GM23248 (cell line): ENCODE results near the gene RAB44. TPM values are rescaled to one million over a fixed set of nuclear protein-coding genes. Genes with fewer than 3 reads are reported as not detected.
A peak's percentile ranks its signal among the peaks of the same experiment; 100 is the strongest.

ENCODE experiments used
- DNase-seq: peaks from one replicate; pipeline ENCODE4 v3.0.0-alpha.2; 2015
- H2AFZ ChIP-seq: fragments of 200-600 bp; sonication (generic); 2 replicates; pipeline ENCODE4 v1.6.1; 2016; ENCODE audit warnings: antibody characterized with exemption
- H3F3A ChIP-seq: fragments of 200-600 bp; sonication (generic); 2 replicates; pipeline ENCODE4 v1.6.1; 2016; ENCODE audit warnings: mild to moderate bottlenecking, antibody characterized with exemption, mixed run types; ENCODE audit not compliant: insufficient read depth
- H3K27ac ChIP-seq: fragments of 200-600 bp; sonication (generic); 2 replicates; pipeline ENCODE4 v1.5.1; 2016; ENCODE audit warnings: mild to moderate bottlenecking
- H3K27me3 ChIP-seq: fragments of 200-600 bp; sonication (generic); replicated peaks from 2 replicates; pipeline ENCODE4 v1.6.1; 2016; ENCODE audit warnings: mild to moderate bottlenecking; ENCODE audit not compliant: insufficient read depth
- H3K36me3 ChIP-seq: fragments of 200-600 bp; sonication (generic); 2 replicates; pipeline ENCODE4 v1.6.1; 2016; ENCODE audit warnings: low read depth, mild to moderate bottlenecking
- H3K4me1 ChIP-seq: fragments of 200-600 bp; sonication (generic); 2 replicates; pipeline ENCODE4 v1.6.1; 2016; ENCODE audit warnings: mild to moderate bottlenecking; ENCODE audit not compliant: insufficient read depth
- H3K4me2 ChIP-seq: fragments of 200-600 bp; sonication (generic); one replicate; pipeline ENCODE4 v1.6.1; 2016; ENCODE audit warnings: mild to moderate bottlenecking; ENCODE audit not compliant: unreplicated experiment
- H3K4me3 ChIP-seq: fragments of 200-600 bp; sonication (generic); 2 replicates; pipeline ENCODE4 v1.5.1; 2016; ENCODE audit warnings: mild to moderate bottlenecking
- H3K79me2 ChIP-seq: fragments of 200-600 bp; sonication (generic); 2 replicates; pipeline ENCODE4 v1.6.1; 2016; ENCODE audit warnings: mild to moderate bottlenecking; ENCODE audit not compliant: insufficient read depth
- H3K9ac ChIP-seq: fragments of 200-600 bp; sonication (generic); 2 replicates; pipeline ENCODE4 v1.6.1; 2016; ENCODE audit warnings: mild to moderate bottlenecking
- H3K9me2 ChIP-seq: fragments of 200-600 bp; sonication (generic); 2 replicates; pipeline ENCODE4 v1.6.1; 2016; ENCODE audit warnings: mixed run types, mild to moderate bottlenecking, moderate library complexity; ENCODE audit not compliant: insufficient read depth
- H3K9me3 ChIP-seq: fragments of 200-600 bp; sonication (generic); one replicate; pipeline ENCODE4 v1.6.1; 2017; ENCODE audit warnings: low read depth
- H4K20me1 ChIP-seq: fragments of 200-600 bp; sonication (generic); 2 replicates; pipeline ENCODE4 v1.6.0; 2016; ENCODE audit not compliant: insufficient read depth
- EZH2 ChIP-seq: fragments of 200-600 bp; sonication (generic); IDR thresholded peaks from 2 replicates; pipeline ENCODE4 v1.6.1; 2018; ENCODE audit warnings: antibody characterized with exemption, mild to moderate bottlenecking; ENCODE audit not compliant: insufficient read depth, poor library complexity, severe bottlenecking
- EZH2phosphoT487 ChIP-seq: fragments of 200-600 bp; sonication (generic); IDR thresholded peaks from 2 replicates; pipeline ENCODE4 v1.6.1; 2018; ENCODE audit warnings: antibody characterized with exemption, moderate library complexity, mild to moderate bottlenecking, low read depth; ENCODE audit not compliant: insufficient read depth
- WGBS, 2 experiments: methylation state at CpG; one replicate each; pipeline ENCODE4 v1.1.6; 2015 to 2017; ENCODE audit warnings: low lambda C conversion rate in 2 of 2, low coverage in 1 of 2; ENCODE audit errors: missing lambda C conversion rate in 2 of 2; 5-methylcytosine and 5-hydroxymethylcytosine counted together
- in situ Hi-C: fragments of 300-500 bp; cut with MboI; formaldehyde crosslinking; loops from 2 replicates; pipeline ENCODE4 v1.15.0; 2020
- polyA plus RNA-seq: library from polyadenylated mRNA; unstranded; fragments of >200 nt; fragmentation: Nextera tagmentation; extraction: Ambion mirVana; gene quantifications from 2 replicates; pipeline ENCODE4 v1.2.1, GENCODE V29; 2016
- total RNA-seq: library from RNA; depleted of rRNA; stranded (reverse); fragments of >200 nt; shearing (Covaris generic); gene quantifications from 2 replicates; pipeline ENCODE4 v1.2.3, GENCODE V29; 2014

The RAB44 gene
- total and polyA plus RNA-seq, 2 experiments from 2014 or later, result not detected

DNA sequence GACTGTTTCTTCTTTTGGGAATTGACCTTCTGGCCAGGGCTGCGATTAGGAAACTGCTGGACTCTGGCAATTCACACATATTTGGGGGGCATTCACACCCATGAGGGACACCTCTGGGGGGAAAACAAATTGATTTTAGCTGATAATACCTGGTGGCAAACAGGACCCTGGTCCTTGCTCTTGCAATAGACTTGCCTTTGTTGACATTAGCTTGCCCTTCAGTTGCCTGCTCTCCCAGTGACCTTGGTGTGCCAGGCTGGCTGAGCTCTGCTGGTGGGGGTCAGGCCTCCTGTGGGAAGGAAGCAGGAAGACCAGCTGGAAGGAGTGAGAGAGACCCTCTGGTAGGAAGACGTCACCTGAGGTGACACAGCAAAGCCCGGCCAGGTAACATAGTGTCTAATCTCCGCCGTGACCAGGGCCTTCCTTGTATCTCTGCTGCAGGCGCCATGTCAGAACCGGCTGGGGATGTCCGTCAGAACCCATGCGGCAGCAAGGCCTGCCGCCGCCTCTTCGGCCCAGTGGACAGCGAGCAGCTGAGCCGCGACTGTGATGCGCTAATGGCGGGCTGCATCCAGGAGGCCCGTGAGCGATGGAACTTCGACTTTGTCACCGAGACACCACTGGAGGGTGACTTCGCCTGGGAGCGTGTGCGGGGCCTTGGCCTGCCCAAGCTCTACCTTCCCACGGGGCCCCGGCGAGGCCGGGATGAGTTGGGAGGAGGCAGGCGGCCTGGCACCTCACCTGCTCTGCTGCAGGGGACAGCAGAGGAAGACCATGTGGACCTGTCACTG lies 13.8 kb upstream of the RAB44 start:
- H3K27ac ChIP-seq, result no peak overlapping the region
- peaks cover 26% of the 10 kb centered on the region for H3K4me1 ChIP-seq
- peaks cover 73% of the 10 kb centered on the region for H3K79me2 ChIP-seq
- 0 out of 2 replicates have a peak overlapping the region, but pooled peaks have one; percentile 94 for H3K4me3 ChIP-seq
- H3F3A ChIP-seq, result peaks cover 79% of the 10 kb centered on the region
- H3K4me2 ChIP-seq, result peak overlapping the region; percentile 97
- no peaks in the 10 kb centered on the region for H3K9me3 ChIP-seq
- DNase-seq, result no peak
- TF ChIP-seq EZH2phosphoT487, result no peak
- no peak for TF ChIP-seq EZH2
- H4K20me1 ChIP-seq, result peaks cover 43% of the 10 kb centered on the region
- peaks cover 57% of the 10 kb centered on the region for H3K36me3 ChIP-seq
- H3K27me3 ChIP-seq, result no peaks in the 10 kb centered on the region
- peak overlapping the region; percentile 98; the same call in 1 of the 2 replicates for H3K9ac ChIP-seq
- in situ Hi-C loops, result no loop called here
- H3K9me2 ChIP-seq, result no peaks in the 10 kb centered on the region
- H2AFZ ChIP-seq, result no peak overlapping the region
- 96 to 99% methylated on average over 26 to 29 of the region's 29 CpGs for WGBS, 2 experiments

DNA sequence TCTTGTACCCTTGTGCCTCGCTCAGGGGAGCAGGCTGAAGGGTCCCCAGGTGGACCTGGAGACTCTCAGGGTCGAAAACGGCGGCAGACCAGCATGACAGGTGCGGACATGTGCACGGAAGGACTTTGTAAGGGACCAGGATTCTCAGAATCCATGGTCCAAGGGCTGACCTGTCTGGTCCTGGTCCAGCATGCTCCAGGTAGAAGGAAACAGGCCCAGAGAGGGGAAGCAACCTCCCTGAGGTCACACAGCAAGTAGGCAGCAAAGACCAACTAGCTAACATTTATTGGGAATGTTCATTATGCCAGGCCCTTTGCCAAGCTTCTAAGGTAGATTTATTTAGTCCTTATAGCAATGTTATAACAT lies 13.2 kb upstream of the RAB44 start:
- H2AFZ ChIP-seq, result no peak overlapping the region
- TF ChIP-seq EZH2 (no peak), EZH2phosphoT487 (no peak)
- no peak overlapping the region for H3K4me3 ChIP-seq
- peaks cover 26% of the 10 kb centered on the region for H3K4me1 ChIP-seq
- no peak overlapping the region for H3K9ac ChIP-seq
- H3K27ac ChIP-seq, result no peak overlapping the region
- peaks cover 67% of the 10 kb centered on the region for H3K79me2 ChIP-seq
- peaks cover 85% of the 10 kb centered on the region for H3F3A ChIP-seq
- 97 to 98% methylated on average over 6 of the region's 6 CpGs for WGBS, 2 experiments
- peaks cover 57% of the 10 kb centered on the region for H3K36me3 ChIP-seq
- H4K20me1 ChIP-seq, result peaks cover 43% of the 10 kb centered on the region
- no peak for DNase-seq
- no peaks in the 10 kb centered on the region for H3K27me3 ChIP-seq
- no peaks in the 10 kb centered on the region for H3K9me3 ChIP-seq
- no peaks in the 10 kb centered on the region for H3K9me2 ChIP-seq
- H3K4me2 ChIP-seq, result no peak overlapping the region
- in situ Hi-C loops, result no loop called here

DNA sequence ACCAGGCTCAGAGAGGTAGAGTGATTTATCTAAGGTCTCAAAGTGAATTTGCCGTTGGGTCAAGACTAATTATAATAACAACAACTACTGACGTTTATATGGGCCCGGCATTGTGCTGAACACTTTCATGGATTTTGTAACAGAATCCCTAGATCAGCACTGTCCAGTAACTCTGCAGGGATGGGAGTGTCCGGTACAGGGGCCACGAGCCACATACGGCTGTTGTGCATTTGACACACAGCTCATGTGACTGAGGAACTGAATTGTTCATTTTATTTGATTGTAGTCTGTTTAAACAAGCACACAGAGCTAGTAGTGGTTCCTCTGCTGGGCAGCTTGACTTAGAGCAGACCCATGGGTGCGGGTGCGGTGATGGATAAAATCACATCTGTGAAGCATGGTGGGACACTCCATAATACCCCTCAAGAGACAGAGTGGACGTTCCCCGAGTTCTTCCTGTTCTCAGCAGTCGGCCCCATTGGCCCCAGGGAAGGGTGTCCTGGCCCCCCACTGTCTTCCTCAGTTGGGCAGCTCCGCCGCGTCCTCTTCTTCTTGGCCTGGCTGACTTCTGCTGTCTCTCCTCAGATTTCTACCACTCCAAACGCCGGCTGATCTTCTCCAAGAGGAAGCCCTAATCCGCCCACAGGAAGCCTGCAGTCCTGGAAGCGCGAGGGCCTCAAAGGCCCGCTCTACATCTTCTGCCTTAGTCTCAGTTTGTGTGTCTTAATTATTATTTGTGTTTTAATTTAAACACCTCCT lies 12.3 kb upstream of the RAB44 start:
- no peak overlapping the region for H2AFZ ChIP-seq
- no peak for DNase-seq
- no peak for TF ChIP-seq EZH2phosphoT487
- no peak for TF ChIP-seq EZH2
- peaks cover 26% of the 10 kb centered on the region for H3K4me1 ChIP-seq
- H3K9ac ChIP-seq, result no peak overlapping the region
- H4K20me1 ChIP-seq, result peaks cover 43% of the 10 kb centered on the region
- H3K9me2 ChIP-seq, result no peaks in the 10 kb centered on the region
- H3F3A ChIP-seq, result peaks cover 90% of the 10 kb centered on the region
- in situ Hi-C loops, result no loop called here
- no peaks in the 10 kb centered on the region for H3K27me3 ChIP-seq
- no peaks in the 10 kb centered on the region for H3K9me3 ChIP-seq
- H3K4me2 ChIP-seq, result no peak overlapping the region
- H3K36me3 ChIP-seq, result peaks cover 57% of the 10 kb centered on the region
- H3K4me3 ChIP-seq, result no peak overlapping the region
- 95 to 97% methylated on average over 20 of the region's 20 CpGs for WGBS, 2 experiments
- peaks cover 61% of the 10 kb centered on the region for H3K79me2 ChIP-seq
- H3K27ac ChIP-seq, result no peak overlapping the region

DNA sequence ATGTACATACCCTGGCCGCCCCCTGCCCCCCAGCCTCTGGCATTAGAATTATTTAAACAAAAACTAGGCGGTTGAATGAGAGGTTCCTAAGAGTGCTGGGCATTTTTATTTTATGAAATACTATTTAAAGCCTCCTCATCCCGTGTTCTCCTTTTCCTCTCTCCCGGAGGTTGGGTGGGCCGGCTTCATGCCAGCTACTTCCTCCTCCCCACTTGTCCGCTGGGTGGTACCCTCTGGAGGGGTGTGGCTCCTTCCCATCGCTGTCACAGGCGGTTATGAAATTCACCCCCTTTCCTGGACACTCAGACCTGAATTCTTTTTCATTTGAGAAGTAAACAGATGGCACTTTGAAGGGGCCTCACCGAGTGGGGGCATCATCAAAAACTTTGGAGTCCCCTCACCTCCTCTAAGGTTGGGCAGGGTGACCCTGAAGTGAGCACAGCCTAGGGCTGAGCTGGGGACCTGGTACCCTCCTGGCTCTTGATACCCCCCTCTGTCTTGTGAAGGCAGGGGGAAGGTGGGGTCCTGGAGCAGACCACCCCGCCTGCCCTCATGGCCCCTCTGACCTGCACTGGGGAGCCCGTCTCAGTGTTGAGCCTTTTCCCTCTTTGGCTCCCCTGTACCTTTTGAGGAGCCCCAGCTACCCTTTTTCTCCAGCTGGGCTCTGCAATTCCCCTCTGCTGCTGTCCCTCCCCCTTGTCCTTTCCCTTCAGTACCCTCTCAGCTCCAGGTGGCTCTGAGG lies 11.5 kb upstream of the RAB44 start:
- Histone ChIP-seq H4K20me1 (peaks cover 38% of the 10 kb centered on the region), H2AFZ (no peak overlapping the region), H3K36me3 (peaks cover 53% of the 10 kb centered on the region), H3K4me2 (no peak overlapping the region), H3K9ac (0 out of 2 replicates have a peak overlapping the region, but pooled peaks have one; percentile 1), H3K79me2 (peaks cover 55% of the 10 kb centered on the region), H3K27me3 (no peaks in the 10 kb centered on the region), H3K9me3 (no peaks in the 10 kb centered on the region), H3K9me2 (no peaks in the 10 kb centered on the region), H3F3A (peaks cover 90% of the 10 kb centered on the region), H3K27ac (peak overlapping the region; percentile 28), H3K4me1 (peaks cover 22% of the 10 kb centered on the region), H3K4me3 (no peak overlapping the region)
- 90 to 91% methylated on average over 11 of the region's 11 CpGs for WGBS, 2 experiments
- no peak for DNase-seq
- no peak for TF ChIP-seq EZH2phosphoT487
- no peak for TF ChIP-seq EZH2
- in situ Hi-C loops, result no loop called here
